Femur (tissue), 1 donor: ENCODE data around the gene ARHGAP26.
"Not testable (repeated sequence)": the region's sequence is repeated elsewhere in the genome, so short reads cannot be mapped to it uniquely, and the experiment has no call there.

ENCODE experiments used
- DNase-seq: peaks from one replicate; pipeline ENCODE4 v3.0.0-alpha.2; 2017

The ARHGAP26 gene

DNA sequence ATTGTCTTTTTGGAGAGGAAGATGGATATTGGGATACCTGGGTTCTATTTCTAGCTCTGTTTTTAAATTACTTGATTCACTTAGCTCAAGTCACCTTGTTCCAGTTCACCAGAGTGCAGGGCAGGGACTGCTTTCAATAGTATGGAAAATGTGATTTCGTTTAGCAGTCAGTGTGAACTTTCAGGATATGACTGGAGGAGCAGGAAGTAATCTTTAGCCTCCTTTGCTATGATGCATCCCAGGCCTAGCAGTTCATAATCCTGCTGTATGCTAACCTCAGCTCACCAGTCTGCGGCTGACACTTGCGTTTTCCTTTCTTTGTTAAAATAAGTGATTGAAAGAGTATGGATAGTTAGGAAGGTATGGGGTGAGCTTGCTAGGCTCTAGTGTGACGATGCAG is 169.7 kb downstream of the ARHGAP26 start:
- DNase-seq, result no peak

DNA sequence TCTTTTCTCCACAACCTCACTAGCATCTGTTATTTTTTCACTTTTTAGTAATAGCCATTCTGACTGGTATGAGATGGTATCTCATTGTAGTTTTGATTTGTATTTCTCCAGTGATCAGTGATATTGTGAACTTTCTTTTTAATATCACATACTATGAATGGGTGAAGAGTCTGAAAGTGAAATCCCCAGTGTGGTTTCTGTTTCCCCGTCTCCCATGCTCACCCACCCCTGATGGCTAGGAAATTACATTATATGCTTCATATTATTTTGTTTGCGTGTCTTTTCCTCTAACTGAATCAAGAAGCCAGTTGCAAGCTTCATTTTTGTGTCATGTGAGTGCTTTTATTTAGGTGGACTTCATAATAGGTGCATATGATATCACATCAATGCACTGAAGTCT is 171.1 kb downstream of the ARHGAP26 start:
- DNase-seq, result no peak

DNA sequence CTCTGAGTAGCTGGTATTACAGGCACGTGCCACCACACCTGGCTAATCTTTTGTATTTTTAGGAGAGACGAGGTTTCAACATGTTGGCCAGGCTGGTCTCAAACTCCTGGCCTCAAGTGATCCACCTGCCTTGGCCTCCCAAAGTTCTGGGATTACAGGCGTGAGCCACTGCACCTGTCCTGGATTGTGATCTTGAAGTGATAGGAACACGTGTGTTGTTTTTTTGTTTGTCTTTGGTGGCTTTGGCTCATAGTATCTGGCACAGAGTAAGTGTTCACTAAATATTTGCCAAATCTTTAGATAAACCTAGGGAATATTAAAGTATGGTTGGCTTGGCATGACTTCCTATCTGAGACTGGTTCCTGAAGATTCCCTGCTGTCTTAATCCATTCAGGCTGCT is 172.7 kb downstream of the ARHGAP26 start:
- no peak for DNase-seq

DNA sequence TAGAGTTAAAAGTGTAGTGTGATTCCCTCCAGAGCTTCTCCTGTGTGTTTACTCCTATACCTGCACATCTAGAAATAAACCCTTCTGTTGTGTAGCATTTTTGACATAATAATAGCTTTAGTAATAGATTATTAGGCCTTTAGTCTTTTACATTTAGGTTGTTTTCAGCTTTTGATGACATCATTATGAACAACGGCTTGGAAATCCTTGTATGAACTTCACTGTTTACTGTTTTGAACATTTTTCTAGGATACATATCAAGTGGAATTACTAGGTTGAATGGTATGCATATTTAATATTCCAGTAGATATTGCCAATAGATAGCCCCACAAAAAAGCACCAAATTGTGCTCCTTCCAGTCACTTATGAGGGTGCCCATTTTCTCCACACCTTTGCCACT is 174.0 kb downstream of the ARHGAP26 start:
- no peak for DNase-seq

DNA sequence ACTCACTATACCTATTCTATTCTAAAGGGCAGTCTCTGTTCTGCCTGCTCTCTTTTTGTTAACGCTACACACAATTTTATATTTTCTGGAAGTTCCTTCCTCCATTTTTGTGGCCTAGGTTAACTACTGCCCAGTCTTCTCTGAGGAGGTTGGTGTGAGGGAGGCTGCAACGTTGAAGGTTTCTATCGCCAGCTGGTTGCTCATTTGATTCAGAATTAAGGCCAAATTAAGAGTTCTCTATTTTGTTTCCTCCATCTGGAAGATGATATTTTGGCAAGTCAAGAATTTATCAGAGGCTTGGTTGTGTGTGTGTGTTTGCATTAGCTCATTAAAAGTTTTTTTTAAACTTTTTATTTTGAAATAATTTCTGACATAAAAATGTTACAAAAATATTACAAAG is 175.1 kb downstream of the ARHGAP26 start:
- no peak for DNase-seq

DNA sequence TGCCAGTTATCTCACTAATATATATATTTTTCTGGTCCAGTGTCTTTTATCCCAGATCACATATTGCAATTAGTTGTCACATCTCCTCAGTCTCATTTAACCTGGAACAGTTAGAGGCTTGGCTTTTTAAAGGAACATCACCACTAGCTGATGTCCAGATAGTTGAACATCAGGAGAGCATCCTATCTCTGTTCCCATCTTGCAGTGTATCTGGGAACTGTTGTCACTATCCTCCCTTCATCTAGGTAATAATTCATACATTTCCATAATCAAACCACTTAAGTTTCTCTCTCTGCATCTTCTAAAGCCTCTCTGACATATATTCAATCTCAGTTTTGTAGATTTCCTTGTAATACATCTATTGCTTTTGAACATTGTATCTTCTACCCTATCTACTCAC is 175.7 kb downstream of the ARHGAP26 start:
- DNase-seq, result no peak

DNA sequence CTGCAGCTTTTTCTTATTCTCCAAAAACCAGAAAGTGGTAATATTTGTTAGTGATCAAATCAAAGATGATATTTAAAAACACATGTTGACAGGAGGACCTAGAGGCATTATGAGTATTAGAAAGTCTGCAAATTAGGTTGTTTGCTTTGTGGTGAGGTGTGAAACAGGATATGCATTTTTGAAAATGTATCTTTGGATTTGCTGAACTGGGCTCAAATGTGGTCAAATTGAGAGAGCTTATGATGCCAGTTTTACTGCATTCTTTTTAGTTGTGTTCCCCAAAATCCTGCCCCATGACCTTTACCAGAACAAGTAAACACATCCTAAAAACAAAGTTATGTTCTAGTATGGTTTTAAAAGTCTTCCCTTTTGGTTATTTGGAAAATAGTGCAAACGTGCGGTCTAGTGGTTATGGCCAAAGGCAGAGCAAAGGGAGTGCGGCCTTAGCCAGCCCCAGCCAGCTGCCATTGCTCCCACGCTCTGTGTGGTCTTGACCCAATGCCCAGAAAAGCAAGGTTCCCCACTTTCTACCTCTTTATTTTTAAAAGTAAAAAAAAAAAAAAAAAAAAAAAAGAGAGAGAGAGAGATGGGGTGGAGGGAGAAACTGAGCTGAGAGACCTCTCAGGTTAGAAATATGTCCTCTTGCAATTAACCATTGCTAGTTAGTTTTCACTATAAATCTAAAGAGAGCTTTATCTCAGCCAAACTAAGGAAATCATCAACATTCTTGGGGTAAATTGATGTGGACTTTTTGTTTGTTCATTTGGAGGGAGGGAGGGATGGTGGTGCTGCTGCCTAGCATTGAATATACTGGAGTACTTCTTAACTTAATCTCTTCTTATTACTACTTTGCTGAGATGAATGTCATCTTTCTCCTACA is 176.6 kb downstream of the ARHGAP26 start:
- no peak for DNase-seq

DNA sequence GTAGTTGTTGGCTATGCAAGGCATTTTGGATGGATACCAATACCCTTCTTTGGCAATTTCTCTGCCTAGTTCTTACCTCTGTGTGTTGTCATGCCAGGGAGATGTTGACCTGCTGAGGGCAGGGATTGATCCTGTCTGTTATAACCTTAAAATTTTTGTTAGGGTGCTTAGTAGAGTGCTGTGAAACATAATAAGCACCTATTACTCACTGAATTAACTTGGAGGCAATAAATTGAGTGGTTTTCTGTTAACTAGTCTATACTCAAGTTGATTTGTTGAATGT is 177.2 kb downstream of the ARHGAP26 start:
- DNase-seq, result no peak

DNA sequence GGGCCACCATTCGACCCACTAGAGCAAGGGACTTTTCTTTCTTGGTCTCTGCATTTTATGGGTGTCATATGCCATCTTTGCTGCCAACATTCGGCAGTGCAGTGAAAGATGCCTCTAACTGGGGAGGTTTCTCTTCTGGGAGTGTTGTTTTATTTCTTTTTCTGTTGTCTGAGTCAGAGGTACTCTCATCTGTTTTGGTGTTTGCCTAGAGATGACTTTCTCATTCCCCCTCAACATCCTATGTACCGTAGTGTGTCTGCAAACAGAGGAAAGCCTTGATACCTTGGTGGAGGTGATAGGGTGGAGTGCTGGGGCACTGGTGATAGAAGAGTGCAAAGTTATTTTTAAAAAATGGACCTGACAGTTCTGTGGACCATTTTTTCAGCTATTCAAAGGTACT is 182.1 kb downstream of the ARHGAP26 start:
- DNase-seq, result no peak

DNA sequence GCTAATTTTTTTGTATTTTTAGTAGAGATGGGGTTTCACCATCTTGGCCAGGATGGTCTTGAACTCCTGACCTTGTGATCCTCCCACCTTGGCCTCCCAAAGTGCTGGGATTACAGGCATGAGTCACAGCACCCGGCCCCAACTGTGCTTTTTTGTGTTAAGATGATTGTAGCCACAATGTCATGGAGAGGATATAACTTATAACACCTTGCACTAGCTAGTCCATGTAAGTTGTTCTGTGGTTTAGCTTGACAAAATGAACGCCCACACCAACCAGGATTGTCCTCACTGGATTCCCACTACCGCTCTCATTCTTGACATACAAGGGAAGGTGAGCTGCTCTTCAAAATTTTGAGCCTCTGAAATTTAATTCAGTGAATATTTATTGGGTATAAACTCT is 182.7 kb downstream of the ARHGAP26 start:
- not testable (repeated sequence) for DNase-seq

DNA sequence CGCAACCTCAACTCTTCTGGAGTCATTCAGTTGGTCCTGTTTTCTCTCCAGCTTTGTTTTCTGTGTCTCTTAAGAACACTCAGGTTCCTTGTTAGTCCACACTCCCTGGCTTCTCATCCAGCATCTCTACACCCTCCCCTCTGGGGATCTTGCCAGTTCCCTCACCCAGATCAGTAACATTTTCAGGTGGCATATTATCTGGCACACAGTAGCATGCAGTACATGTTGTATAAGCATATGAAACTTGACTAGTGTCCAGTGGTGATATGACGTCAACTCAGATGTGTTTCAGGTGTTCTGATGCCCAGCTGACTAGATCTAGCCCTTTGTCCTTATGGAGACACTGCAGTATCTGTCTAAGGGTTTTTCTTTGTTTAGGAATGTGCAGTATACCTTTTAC is 184.3 kb downstream of the ARHGAP26 start:
- DNase-seq, result no peak

DNA sequence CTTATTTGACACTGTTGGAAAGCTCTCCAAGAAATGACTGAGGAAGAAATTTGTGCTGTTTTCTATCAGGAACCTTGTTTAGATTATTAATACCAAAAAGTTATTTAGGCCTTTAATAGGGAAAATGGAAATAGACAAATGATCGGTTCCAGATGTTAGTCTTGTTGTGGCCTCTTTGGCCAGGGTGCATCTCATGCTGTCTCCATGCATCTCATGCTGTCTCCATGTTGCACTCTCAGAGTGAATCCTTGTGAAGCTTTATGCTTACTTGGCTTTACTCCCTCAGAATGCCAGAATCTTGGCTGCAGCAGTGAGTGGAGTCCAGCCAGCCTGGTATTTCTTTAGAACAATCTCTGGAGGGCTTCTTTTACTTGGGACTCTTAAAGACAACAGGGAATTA is 185.5 kb downstream of the ARHGAP26 start:
- no peak for DNase-seq

DNA sequence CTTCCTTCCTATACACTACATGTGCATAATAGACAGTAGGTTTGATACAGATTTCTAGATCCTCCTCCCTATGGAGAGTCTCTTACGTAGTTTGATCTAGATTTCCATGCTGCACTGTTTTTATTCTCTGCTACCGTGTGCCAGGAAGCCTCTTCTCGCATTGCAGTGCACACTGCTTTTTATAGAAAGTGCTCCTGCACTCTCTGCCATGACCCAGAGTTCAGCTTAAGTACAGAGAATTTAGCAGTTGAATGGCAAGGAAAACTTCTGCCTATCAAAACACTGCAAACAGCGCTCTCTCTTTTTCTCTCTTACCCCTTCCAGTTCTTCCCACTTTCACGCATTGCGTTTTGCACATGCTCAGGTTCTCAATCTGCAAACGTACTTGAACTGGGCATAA is 187.4 kb downstream of the ARHGAP26 start:
- DNase-seq, result no peak

DNA sequence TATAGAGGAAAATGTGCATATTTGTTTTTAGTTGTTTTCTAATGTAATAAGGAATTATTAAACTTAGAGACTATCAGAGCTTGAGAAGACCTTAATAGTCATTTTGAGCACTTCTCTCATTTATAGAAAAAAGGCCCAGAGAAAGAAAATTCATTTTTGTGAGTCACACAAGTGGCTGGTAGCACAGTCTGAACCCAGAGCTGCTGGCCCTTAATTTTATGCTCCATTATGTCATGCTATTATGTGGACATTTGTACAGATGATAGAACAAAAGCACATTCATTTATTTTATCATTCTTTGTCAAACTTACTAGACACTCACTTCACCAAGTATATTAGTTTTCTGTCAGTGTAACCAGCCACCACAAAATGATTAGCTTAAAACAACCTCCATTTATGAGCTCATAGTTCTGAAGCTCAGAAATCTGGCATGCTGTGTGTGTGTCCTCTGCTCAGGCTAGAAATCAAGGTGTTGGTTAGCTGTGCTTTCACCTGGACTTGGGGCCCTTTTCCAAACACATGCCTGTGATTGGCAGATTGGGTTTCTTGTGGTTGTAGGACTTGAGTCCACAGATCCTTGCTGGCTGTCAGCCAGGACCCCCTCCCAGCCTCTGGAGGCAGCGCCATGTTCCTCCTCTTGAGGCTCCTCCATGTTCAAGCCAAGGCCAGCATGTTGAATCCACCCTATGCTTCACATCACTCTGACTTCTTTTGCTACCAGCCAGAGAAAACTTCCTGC is 188.9 kb downstream of the ARHGAP26 start:
- DNase-seq, result no peak

DNA sequence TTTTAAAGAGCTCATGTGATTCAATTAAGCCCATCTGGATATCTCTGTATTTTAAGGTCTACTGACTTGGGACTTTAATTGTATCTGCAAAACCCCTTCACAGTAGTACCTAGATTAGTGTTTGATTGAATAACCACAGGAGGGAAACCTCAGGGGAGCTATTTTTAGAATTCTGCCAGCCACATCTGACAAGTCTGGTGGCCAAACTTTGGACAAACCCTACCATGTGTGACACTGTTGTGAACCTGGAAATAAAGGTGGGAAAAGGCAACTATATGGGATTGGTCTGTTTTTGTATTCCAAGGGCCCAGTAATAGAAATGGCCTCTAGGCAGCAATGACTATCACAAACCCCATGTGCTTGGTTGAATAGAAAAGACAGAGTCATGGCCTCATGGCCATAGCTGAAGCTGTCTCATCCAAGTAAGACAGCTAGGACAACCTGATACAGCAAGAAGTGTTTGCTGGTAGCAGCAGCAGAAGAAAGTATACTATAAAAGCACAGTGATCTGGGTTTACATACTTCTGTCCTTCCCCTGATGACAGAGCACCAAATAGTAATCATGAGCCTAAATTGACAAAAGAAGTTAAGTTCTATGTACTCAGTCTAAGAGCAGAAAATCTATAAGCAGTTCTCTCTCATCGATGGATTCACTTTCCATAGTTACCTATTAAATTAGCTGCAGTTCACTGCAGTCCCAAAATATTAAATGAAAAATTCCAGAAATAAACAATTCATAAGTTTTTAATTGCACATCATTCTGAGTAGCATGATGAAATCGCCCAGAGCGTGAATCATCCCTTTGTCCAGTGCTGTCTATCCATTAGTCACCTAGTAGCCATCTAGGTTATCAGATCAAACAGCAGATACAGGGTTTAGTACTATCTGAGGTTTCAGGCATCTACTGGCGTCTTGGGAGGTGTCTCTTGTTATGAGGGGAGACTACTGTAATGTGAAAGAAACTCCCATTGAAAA is 189.8 kb downstream of the ARHGAP26 start:
- DNase-seq, result no peak

DNA sequence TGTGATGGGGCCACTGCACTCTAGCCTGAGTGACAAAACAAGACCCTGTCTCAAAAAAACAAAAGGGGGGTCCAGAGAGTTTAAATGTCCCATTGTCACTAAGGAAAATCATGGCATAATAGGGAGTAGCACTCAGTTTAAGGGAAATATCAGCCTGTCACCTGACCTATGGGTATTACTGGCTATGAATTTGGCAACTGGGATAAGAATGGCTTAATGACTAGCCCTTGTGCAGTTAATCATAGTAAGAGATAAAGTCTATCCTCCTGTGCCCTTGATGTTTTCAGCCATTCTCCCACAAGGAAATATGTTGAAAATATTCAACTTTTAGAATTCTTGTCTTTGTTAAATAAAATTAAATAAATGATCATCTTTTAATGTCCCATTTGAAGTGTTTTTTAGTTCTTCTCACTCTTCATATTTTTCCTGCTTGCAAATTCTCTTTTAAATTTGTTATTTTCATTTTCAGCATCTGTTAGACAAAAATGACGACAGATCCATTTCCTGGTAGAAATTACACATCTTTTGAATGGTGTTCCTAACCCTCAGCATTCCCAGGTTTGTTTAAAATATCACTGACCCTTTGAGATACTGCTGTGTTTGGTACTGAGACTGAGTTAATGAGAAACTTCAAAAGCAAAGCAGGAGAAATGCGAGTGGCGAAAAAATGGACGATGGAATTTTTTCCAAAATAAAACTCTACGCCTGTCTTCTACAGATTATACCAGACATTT is 191.4 kb downstream of the ARHGAP26 start:
- no peak for DNase-seq

DNA sequence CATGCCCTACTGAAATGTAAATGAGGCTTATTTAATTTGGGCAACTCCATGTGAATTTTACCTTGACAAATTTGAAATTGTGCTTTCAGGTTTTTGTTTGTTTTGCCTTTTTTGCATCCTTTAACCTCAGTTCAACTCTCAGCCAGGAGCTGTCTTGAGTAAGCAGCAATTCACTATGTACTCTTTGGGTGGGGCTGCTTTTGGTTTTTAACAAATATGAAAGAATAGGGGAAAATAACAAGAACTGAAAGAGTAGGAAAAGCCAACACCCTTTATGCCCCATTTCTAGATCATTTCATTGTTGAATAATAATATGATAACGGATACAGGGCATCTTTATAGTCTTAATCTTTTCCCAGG is 192.0 kb downstream of the ARHGAP26 start:
- no peak for DNase-seq

DNA sequence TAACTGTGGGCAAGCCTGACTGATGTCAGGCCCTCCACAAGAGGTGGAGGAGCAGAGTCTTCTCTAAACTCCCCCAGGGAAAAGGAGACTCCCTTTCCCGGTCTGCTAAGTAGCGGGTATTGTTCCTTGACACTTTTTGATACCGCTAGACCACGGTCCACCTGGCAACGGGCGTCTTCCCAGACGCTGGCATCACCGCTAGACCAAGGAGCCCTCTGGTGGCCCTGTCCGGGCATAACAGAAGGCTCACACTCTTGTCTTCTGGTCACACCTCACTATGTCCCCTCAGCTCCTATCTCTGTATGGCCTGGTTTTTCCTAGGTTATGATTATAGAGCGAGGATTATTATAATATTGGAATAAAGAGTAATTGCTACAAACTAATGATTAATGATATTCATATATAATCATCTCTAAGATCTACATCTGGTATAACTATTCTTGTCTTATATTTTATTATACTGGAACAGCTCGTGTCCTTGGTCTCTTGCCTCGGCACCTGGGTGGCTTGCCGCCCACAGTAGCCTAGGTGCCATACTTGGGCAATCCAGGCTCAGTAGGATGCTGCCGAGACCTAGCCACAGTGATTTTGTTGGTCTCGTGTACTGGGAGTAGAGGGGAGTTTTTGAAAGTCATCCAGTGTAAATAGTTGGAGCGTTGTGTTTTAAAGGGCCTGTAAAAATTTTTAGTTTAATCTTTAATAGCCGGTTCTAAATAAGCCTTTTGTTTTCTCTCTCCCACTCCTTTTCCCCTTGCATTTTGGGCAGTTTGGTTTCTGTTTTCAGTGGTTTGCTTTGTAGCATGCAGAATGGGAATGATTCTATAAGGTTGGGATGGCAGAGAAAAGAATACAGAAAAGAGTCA is 195.3 kb downstream of the ARHGAP26 start:
- not testable (repeated sequence) for DNase-seq

DNA sequence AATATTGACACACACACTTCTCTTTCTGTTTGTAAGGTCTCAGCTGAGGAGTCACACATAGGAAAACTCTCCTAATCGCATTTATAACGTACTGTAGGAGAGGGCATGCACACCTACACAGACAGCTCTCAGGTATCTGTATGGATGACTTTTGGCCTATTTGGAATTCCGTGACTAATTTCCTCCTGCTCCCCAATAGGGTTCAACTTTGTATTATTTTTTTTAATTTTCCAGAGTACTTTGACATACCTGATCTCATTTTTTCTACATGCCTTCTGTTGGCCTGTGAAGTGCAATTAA is 195.9 kb downstream of the ARHGAP26 start:
- DNase-seq, result no peak

DNA sequence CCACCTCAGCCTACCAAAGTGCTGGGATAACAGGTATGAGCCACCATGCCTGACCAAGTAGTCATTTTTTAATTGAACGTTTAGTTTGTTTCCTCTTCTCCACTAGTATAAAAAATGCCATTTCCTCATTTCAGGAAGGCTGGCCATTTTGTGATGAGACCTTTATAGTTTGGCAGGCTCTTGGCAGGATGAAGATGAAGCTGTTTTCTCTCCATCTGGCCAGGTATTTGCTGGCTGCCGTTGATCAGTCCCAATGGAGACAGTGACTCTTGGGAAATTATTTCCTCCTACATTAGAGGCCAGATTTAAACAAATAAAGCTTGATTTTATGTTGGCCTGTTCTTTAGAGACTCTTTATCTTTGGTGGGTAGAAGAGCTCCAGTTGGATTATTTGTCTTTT is 199.0 kb downstream of the ARHGAP26 start:
- no peak for DNase-seq

DNA sequence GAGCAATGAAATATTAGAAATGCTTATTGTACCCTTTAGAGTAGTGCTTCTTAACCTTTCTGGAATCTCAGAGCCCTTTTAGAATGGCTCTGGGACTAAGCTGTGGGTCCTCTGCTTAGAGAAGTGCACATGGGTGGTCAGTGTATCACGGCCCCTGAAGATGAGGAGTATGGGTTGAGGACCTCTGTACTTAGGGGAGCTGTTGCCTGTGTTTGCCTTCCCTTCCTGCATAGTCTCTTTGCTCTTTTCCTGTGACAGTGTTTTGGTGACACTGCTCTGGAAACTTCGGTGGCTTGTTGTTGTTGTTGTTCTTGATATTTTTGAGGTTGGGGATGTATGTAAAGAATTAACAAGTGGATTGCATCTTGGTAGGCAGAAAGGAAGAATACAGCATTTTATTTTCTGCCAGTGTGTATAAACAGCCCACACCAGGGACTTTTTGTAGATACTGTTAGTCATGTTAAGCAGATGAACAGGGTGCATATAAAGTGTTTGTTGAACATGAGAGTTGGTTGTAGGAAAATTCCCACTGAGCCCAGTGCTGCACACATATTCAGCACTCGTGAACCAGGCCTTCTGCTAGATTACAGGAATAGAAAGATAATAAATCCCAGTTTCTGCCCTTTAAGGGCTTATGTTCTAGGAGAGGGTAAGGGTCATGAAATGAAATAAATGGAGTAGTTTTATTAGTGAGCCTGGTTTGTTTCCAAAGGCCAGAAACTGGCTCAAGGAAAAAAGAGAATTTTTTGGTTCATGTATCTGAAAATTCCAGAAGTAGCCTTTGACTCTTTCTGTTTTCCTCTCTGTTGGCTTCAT is 199.7 kb downstream of the ARHGAP26 start:
- no peak for DNase-seq
